ENCODE measurements around the gene IQCM. TPM values are rescaled to one million over a fixed set of nuclear protein-coding genes. Genes with fewer than 3 reads are reported as not detected.

IQCM gene
- total RNA-seq, 4 donors from 2014 or later = 0.48 TPM; not detected in 3

DNA sequence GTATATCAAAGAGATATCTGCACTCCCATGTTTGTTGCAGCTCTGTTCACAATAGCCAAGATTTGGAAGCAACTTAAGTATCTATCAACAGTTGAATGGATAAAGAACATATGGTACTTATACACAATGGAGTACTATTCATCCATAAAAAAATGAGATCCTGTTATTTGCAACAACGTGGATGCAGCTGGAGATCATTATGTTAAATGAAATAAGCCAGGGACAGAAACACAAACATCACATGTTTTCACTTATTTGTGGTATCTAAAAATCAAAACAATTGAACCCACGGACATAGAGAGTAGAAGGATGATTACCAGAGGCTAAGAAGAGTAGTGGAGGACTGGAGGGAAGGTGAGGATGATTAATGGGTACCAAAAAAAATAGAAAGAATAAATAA, 14.2 kb downstream of the IQCM start:
- intact Hi-C loops (cut with DNase I; ENCODE audit: low total_unique reads) = no loop called here
- DNase-seq = no peak
- TF ChIP-seq POLR2A (IDR thresholded peaks at IDR 0.05) (no peak), CTCF (IDR thresholded peaks at IDR 0.05) (no peak)

DNA sequence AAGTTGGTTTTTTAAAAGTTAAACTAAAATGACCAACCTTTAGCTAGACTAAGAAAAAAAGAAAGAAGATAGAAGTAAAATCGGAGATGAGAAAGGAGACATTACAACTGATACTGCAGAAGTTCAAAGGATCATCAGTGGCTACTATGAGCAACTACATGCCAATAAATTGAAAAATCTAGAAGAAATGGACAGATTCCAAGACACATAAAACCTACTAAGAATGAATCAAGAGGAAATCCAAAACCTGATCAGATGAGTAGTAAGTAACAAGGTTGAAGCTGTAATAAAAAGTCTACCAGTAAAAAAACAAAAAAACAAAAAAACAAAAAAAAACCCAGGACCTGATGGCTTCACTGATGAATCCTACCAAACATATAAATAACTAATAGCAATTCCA, 16.1 kb downstream of the IQCM start:
- H3K27ac ChIP-seq = no peak overlapping the region
- no peak for DNase-seq
- TF ChIP-seq POLR2A (IDR thresholded peaks at IDR 0.05) (no peak), CTCF (IDR thresholded peaks at IDR 0.05) (no peak)
- H3K36me3 ChIP-seq = no peaks in the 10 kb centered on the region
- intact Hi-C loops (cut with DNase I; ENCODE audit: low total_unique reads) = no loop called here
- no peaks in the 10 kb centered on the region for H3K9me3 ChIP-seq
- no peaks in the 10 kb centered on the region for H3K27me3 ChIP-seq
- H3K4me1 ChIP-seq = no peaks in the 10 kb centered on the region
- H3K4me3 ChIP-seq = no peak overlapping the region

More for the DNA sequence above, 14.2 kb downstream of the IQCM start:
- Histone ChIP-seq H3K36me3 (no peaks in the 10 kb centered on the region), H3K4me1 (no peaks in the 10 kb centered on the region), H3K9me3 (no peaks in the 10 kb centered on the region), H3K27me3 (no peaks in the 10 kb centered on the region), H3K27ac (no peak overlapping the region), H3K4me3 (no peak overlapping the region)

DNA sequence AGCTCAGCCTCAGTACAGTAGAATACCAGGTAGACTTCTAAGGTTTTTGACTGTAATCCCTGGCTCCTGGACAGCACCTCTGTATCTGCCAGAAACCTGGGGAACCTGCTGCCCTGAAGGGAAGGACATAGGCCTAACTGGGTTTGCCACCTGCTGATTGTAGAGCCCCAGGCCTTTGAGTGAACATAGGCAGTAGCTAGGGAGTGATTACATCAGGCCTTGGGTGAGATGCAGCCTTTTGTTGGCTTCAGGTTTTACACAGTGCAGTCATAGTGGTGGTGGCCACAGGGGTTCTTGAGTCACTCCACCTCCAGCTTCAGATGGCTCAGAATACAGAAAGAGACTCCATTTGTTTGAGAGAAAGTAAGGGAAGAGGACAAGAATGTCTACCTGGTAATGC, 19.3 kb downstream of the IQCM start:
- Histone ChIP-seq H3K36me3 (no peaks in the 10 kb centered on the region), H3K9me3 (no peaks in the 10 kb centered on the region), H3K27ac (no peak overlapping the region), H3K4me1 (no peaks in the 10 kb centered on the region), H3K27me3 (no peaks in the 10 kb centered on the region), H3K4me3 (no peak overlapping the region)
- no peak for DNase-seq
- intact Hi-C loops (cut with DNase I; ENCODE audit: low total_unique reads) = no loop called here
- TF ChIP-seq CTCF (IDR thresholded peaks at IDR 0.05) (no peak), POLR2A (IDR thresholded peaks at IDR 0.05) (no peak)

DNA sequence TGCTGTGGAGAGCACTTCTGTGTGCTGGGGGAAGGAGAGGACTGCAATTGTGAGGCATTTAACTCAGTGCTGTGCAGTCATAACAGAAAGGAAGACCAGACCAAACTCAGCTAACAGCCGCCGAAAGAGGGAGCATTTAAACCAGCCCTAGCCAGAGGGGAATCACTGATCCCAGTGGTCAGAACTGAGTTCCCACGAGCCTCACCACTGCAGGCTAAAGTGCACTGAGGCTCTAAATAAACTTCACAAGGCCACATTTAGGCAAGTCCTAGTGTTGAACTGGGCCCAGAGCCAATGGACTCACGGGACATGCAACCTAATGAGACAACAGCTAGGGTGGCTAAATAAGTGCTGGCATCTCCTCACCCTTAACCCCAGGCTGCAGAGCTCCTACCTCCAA, 20.4 kb downstream of the IQCM start:
- H3K9me3 ChIP-seq = no peaks in the 10 kb centered on the region
- H3K4me1 ChIP-seq = no peaks in the 10 kb centered on the region
- no peak overlapping the region for H3K27ac ChIP-seq
- no peak overlapping the region for H3K4me3 ChIP-seq
- H3K27me3 ChIP-seq = no peaks in the 10 kb centered on the region
- intact Hi-C loops (cut with DNase I; ENCODE audit: low total_unique reads) = no loop called here
- no peak for DNase-seq
- no peak for TF ChIP-seq CTCF (IDR thresholded peaks at IDR 0.05)
- no peak for TF ChIP-seq POLR2A (IDR thresholded peaks at IDR 0.05)
- H3K36me3 ChIP-seq = no peaks in the 10 kb centered on the region

- Histone ChIP-seq H3K4me1 (no peaks in the 10 kb centered on the region), H3K27ac (no peak overlapping the region), H3K4me3 (no peak overlapping the region), H3K27me3 (no peaks in the 10 kb centered on the region), H3K9me3 (no peaks in the 10 kb centered on the region), H3K36me3 (no peaks in the 10 kb centered on the region)
- DNase-seq = no peak
- TF ChIP-seq CTCF (IDR thresholded peaks at IDR 0.05) = no peak
- no peak for TF ChIP-seq POLR2A (IDR thresholded peaks at IDR 0.05)
- intact Hi-C loops (cut with DNase I; ENCODE audit: low total_unique reads) = no loop called here
Measured at GRCh38 chr4:149794352-149794751, 21.3 kb downstream of the IQCM start.
